ENCODE measurements around the gene KIAA1549. TPM values are rescaled to one million over a fixed set of nuclear protein-coding genes. Genes with fewer than 3 reads are reported as not detected.
A peak's percentile ranks its signal among the peaks of the same experiment; 100 is the strongest.

KIAA1549 gene
- total RNA-seq, 1 donor from 2014 or later, result 12.2 TPM

- Mint-ChIP-seq H3K27me3 (ENCODE audit: unreplicated experiment) (no peaks in the 10 kb centered on the region), H3K36me3 (ENCODE audit: unreplicated experiment) (peaks cover 13% of the 10 kb centered on the region), H3K4me1 (ENCODE audit: unreplicated experiment) (peaks cover 46% of the 10 kb centered on the region), H3K9me3 (ENCODE audit: unreplicated experiment) (no peaks in the 10 kb centered on the region), H3K4me3 (ENCODE audit: unreplicated experiment) (no peak overlapping the region), H3K27ac (ENCODE audit: unreplicated experiment) (peak overlapping the region; percentile 98)
- TF ChIP-seq CTCF (IDR thresholded peaks at IDR 0.05), result no peak
- DNase-seq (ENCODE audit: extremely low spot score, unreplicated experiment), result no peak
Measured at GRCh38 chr7:138889582-138890498, 91.3 kb downstream of the KIAA1549 start.

GRCh38 chr7:138887872-138888656 is 93.1 kb downstream of the KIAA1549 start:
- Mint-ChIP-seq H3K9me3 (ENCODE audit: unreplicated experiment) (no peaks in the 10 kb centered on the region), H3K4me3 (ENCODE audit: unreplicated experiment) (no peak overlapping the region), H3K27ac (ENCODE audit: unreplicated experiment) (no peak overlapping the region), H3K27me3 (ENCODE audit: unreplicated experiment) (no peaks in the 10 kb centered on the region), H3K4me1 (ENCODE audit: unreplicated experiment) (peaks cover 44% of the 10 kb centered on the region), H3K36me3 (ENCODE audit: unreplicated experiment) (peaks cover 4% of the 10 kb centered on the region)
- TF ChIP-seq CTCF (IDR thresholded peaks at IDR 0.05), result no peak
- DNase-seq (ENCODE audit: extremely low spot score, unreplicated experiment), result no peak

- H3K36me3 Mint-ChIP-seq (ENCODE audit: unreplicated experiment), result peaks cover 2% of the 10 kb centered on the region
- peaks cover 35% of the 10 kb centered on the region for H3K4me1 Mint-ChIP-seq (ENCODE audit: unreplicated experiment)
- H3K4me3 Mint-ChIP-seq (ENCODE audit: unreplicated experiment), result no peak overlapping the region
- no peak for TF ChIP-seq CTCF (IDR thresholded peaks at IDR 0.05)
- H3K27ac Mint-ChIP-seq (ENCODE audit: unreplicated experiment), result no peak overlapping the region
- no peaks in the 10 kb centered on the region for H3K27me3 Mint-ChIP-seq (ENCODE audit: unreplicated experiment)
- no peak for DNase-seq (ENCODE audit: extremely low spot score, unreplicated experiment)
- no peaks in the 10 kb centered on the region for H3K9me3 Mint-ChIP-seq (ENCODE audit: unreplicated experiment)
Measured at GRCh38 chr7:138887085-138887710, 94.0 kb downstream of the KIAA1549 start.

- TF ChIP-seq CTCF (IDR thresholded peaks at IDR 0.05), result peak; percentile 76
- DNase-seq (ENCODE audit: extremely low spot score, unreplicated experiment), result no peak
- H3K4me3 Mint-ChIP-seq (ENCODE audit: unreplicated experiment), result no peak overlapping the region
- no peaks in the 10 kb centered on the region for H3K27me3 Mint-ChIP-seq (ENCODE audit: unreplicated experiment)
- peaks cover 29% of the 10 kb centered on the region for H3K4me1 Mint-ChIP-seq (ENCODE audit: unreplicated experiment)
- no peak overlapping the region for H3K27ac Mint-ChIP-seq (ENCODE audit: unreplicated experiment)
- peaks cover 2% of the 10 kb centered on the region for H3K36me3 Mint-ChIP-seq (ENCODE audit: unreplicated experiment)
- H3K9me3 Mint-ChIP-seq (ENCODE audit: unreplicated experiment), result no peaks in the 10 kb centered on the region
Measured at GRCh38 chr7:138886501-138886917, 94.7 kb downstream of the KIAA1549 start.
